HG03135 (cell line): ENCODE measurements around the gene LGR6.
"Not testable (repeated sequence)": the region's sequence is repeated elsewhere in the genome, so short reads cannot be mapped to it uniquely, and the experiment has no call there.

Source experiments
- ATAC-seq: cut with Tn5 transposase; IDR thresholded peaks from one replicate; pipeline ENCODE4 v1.9.1; 2021; ENCODE audit warnings: mild to moderate bottlenecking, moderate library complexity; ENCODE audit not compliant: unreplicated experiment

Gene LGR6

GRCh38 chr1:202158810-202159533, 34.6 kb upstream of the LGR6 start:
- no peak for ATAC-seq

GRCh38 chr1:202159534-202160371, 33.8 kb upstream of the LGR6 start:
- no peak for ATAC-seq

- no peak for ATAC-seq
These were observed 33.1 kb upstream of the LGR6 start, which contains the start of gene PTPN7 for GRCh38 chr1:202160377-202160940. Gene PTPN7, minus strand, starts transcription at chr1:202160602. Its CDS starts 1,200 bp downstream, at chr1:202159402.

GRCh38 chr1:202161151-202162046, 32.2 kb upstream of the LGR6 start:
- no peak for ATAC-seq

GRCh38 chr1:202162047-202162417, 31.6 kb upstream of the LGR6 start:
- no peak for ATAC-seq

- ATAC-seq, result no peak
These were observed 30.9 kb upstream of the LGR6 start for GRCh38 chr1:202162418-202163280.

- no peak for ATAC-seq
These were observed 30.0 kb upstream of the LGR6 start for GRCh38 chr1:202163281-202164270.

- ATAC-seq, result no peak
These were observed 29.1 kb upstream of the LGR6 start for GRCh38 chr1:202164271-202165037.

- no peak for ATAC-seq
These were observed 28.2 kb upstream of the LGR6 start for GRCh38 chr1:202165267-202165941.

GRCh38 chr1:202165942-202166843, 27.4 kb upstream of the LGR6 start:
- no peak for ATAC-seq

- not testable (repeated sequence) for ATAC-seq
These were observed 26.5 kb upstream of the LGR6 start for GRCh38 chr1:202167054-202167453.

GRCh38 chr1:202167708-202168415, 25.7 kb upstream of the LGR6 start:
- no peak for ATAC-seq

GRCh38 chr1:202168861-202169260, 24.7 kb upstream of the LGR6 start:
- ATAC-seq, result no peak

- ATAC-seq, result no peak
These were observed 22.9 kb upstream of the LGR6 start for GRCh38 chr1:202170726-202171125.

- no peak for ATAC-seq
These were observed 22.1 kb upstream of the LGR6 start for GRCh38 chr1:202171292-202172014.
